ENCODE results near the gene PLIN5. TPM values are rescaled to one million over a fixed set of nuclear protein-coding genes. Genes with fewer than 3 reads are reported as not detected.

PLIN5 gene
- polyA plus RNA-seq, 1 donor from 2014 or later, result 1.3 TPM

DNA sequence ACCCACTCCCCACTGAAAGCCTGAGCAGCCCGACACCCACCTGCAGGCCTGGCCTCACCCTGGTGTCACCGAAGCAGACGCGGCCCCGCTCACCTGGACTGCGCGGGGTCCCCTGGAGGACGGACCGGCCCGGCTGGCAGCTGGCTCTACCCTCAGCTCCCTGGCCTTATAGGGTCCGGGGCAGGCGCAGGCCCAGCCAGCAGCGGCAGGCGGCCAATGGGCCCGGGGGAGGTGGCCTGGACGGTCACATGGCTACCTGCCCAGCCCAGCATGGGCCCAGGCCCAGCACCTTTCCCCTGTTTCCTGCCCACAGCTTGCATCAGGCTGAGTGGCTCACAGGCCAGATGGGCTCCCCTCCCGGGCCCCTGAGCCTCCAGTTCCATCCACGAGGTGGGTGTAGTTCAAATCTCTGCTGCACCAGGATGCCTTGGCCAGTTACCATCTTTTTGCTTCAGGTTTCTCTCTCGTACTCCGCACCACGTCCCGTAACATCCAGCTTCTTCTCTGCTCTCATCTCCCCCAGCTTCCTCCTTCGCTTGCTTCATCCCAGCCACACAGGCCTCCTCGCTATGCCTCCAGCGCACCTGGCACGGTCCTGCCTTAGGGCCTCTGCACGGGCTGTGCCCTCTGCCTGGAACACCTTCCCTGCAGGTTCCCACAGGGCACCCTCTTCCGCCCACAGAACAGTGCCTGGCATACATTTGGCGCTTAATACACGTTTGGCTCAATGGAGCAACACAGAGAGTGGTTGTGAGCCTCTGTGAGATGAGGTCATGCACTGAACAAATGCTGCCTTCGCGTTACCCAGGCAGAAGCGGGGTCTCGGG is 16.5 kb downstream of the PLIN5 start, which contains the start of gene PLIN4:
PLIN4 (minus strand) TSS at position 142 of the 827 bp plus-strand sequence. CDS start 214 bp downstream, outside the sequence.
- no peaks in the 10 kb centered on the region for H3K36me3 ChIP-seq (ENCODE audit: insufficient read depth, low read length)
- H3F3A ChIP-seq (ENCODE audit: insufficient read depth, low read length, poor library complexity, severe bottlenecking), result no peaks in the 10 kb centered on the region
- no peak within 1 kb of the TSS for H3K9ac ChIP-seq (ENCODE audit: low read length)
- H2AFZ ChIP-seq (ENCODE audit: low read depth, low read length), result no peak within 1 kb of the TSS
- TF ChIP-seq, protein P1, sequence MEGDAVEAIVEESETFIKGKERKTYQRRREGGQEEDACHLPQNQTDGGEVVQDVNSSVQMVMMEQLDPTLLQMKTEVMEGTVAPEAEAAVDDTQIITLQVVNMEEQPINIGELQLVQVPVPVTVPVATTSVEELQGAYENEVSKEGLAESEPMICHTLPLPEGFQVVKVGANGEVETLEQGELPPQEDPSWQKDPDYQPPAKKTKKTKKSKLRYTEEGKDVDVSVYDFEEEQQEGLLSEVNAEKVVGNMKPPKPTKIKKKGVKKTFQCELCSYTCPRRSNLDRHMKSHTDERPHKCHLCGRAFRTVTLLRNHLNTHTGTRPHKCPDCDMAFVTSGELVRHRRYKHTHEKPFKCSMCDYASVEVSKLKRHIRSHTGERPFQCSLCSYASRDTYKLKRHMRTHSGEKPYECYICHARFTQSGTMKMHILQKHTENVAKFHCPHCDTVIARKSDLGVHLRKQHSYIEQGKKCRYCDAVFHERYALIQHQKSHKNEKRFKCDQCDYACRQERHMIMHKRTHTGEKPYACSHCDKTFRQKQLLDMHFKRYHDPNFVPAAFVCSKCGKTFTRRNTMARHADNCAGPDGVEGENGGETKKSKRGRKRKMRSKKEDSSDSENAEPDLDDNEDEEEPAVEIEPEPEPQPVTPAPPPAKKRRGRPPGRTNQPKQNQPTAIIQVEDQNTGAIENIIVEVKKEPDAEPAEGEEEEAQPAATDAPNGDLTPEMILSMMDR (IDR thresholded peaks at IDR 0.05; ENCODE audit: poor library complexity, severe bottlenecking), result no peak
- TF ChIP-seq, protein P2, sequence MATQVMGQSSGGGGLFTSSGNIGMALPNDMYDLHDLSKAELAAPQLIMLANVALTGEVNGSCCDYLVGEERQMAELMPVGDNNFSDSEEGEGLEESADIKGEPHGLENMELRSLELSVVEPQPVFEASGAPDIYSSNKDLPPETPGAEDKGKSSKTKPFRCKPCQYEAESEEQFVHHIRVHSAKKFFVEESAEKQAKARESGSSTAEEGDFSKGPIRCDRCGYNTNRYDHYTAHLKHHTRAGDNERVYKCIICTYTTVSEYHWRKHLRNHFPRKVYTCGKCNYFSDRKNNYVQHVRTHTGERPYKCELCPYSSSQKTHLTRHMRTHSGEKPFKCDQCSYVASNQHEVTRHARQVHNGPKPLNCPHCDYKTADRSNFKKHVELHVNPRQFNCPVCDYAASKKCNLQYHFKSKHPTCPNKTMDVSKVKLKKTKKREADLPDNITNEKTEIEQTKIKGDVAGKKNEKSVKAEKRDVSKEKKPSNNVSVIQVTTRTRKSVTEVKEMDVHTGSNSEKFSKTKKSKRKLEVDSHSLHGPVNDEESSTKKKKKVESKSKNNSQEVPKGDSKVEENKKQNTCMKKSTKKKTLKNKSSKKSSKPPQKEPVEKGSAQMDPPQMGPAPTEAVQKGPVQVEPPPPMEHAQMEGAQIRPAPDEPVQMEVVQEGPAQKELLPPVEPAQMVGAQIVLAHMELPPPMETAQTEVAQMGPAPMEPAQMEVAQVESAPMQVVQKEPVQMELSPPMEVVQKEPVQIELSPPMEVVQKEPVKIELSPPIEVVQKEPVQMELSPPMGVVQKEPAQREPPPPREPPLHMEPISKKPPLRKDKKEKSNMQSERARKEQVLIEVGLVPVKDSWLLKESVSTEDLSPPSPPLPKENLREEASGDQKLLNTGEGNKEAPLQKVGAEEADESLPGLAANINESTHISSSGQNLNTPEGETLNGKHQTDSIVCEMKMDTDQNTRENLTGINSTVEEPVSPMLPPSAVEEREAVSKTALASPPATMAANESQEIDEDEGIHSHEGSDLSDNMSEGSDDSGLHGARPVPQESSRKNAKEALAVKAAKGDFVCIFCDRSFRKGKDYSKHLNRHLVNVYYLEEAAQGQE (IDR thresholded peaks at IDR 0.05; ENCODE audit: borderline replicate concordance), result no peak
- TF ChIP-seq POLR2AphosphoS5 (IDR thresholded peaks at IDR 0.05) (no peak), TAF1 (IDR thresholded peaks at IDR 0.05; ENCODE audit: low read depth) (no peak)
- H3K27me3 ChIP-seq (ENCODE audit: insufficient read depth, low read depth, low read length), result no peaks in the 10 kb centered on the region
- H3K4me3 ChIP-seq (ENCODE audit: low read length), result no peak within 1 kb of the TSS
- no peaks in the 10 kb centered on the region for H3K9me2 ChIP-seq (ENCODE audit: insufficient read depth, low read length)
- no peaks in the 10 kb centered on the region for H4K20me1 ChIP-seq (ENCODE audit: insufficient read depth)
- H3K27ac ChIP-seq (ENCODE audit: low read length), result no peak within 1 kb of the TSS
- no peaks in the 10 kb centered on the region for H3K9me3 ChIP-seq (ENCODE audit: low read length)
- no peaks in the 10 kb centered on the region for H3K79me2 ChIP-seq (replicated peaks; ENCODE audit: insufficient read depth, low read length)
- H3K4me2 ChIP-seq (ENCODE audit: low read length), result no peak within 1 kb of the TSS

DNA sequence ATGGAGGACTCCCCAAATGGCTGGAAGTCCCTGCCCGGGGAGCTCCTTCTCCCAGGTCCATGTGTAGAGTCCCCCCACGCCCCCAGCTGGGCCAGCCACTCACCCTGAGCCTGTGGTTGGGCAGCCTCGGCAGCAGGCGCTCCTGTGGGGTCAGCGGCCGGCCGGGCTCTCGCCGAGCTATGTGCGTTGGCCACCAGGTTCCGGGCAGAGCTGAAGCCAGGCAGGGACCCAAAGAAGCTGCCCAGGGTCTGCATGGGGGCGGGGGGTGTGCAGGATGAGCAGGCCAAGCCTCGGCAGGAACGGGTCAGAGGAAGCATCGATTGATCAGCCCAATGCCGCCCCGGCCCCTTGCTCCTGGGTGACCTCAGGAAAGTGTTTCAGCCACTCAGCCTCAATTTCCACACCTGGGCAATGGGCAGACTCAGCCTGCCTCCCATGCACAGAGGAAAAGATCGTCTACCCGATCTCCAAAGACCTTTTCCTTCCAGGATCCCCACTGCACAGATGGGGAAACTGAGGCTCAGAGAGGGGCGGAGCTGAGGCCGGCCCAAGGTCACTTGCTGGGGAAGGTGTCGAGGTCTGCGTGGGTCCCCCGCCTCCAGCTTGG is 17.5 kb downstream of the PLIN5 start:
- TF ChIP-seq MXI1 (conservative IDR thresholded peaks at IDR 0.05; ENCODE audit: poor library complexity, severe bottlenecking) (no peak), RAD21 (conservative IDR thresholded peaks at IDR 0.05) (no peak), SMC3 (conservative IDR thresholded peaks at IDR 0.05; ENCODE audit: poor library complexity) (no peak), TAF1 (IDR thresholded peaks at IDR 0.05; ENCODE audit: low read depth) (no peak), POLR2AphosphoS5 (IDR thresholded peaks at IDR 0.05) (no peak), EP300 (conservative IDR thresholded peaks at IDR 0.05; ENCODE audit: poor library complexity, severe bottlenecking) (no peak), EZH2 (IDR thresholded peaks at IDR 0.05; ENCODE audit: borderline replicate concordance, insufficient read depth, low read length, poor library complexity, severe bottlenecking) (no peak)
- TF ChIP-seq, protein P1 (IDR thresholded peaks at IDR 0.05; ENCODE audit: poor library complexity, severe bottlenecking), result no peak
- TF ChIP-seq, protein P2 (IDR thresholded peaks at IDR 0.05; ENCODE audit: borderline replicate concordance), result no peak
- Histone ChIP-seq H3K79me2 (replicated peaks; ENCODE audit: insufficient read depth, low read length) (no peaks in the 10 kb centered on the region), H3K9me3 (ENCODE audit: low read length) (no peaks in the 10 kb centered on the region), H3K27ac (ENCODE audit: low read length) (no peak overlapping the region), H3K36me3 (ENCODE audit: insufficient read depth, low read length) (no peaks in the 10 kb centered on the region), H3K4me3 (ENCODE audit: low read length) (no peak overlapping the region), H3K27me3 (ENCODE audit: insufficient read depth, low read depth, low read length) (no peaks in the 10 kb centered on the region), H3K4me2 (ENCODE audit: low read length) (no peak overlapping the region), H3F3A (ENCODE audit: insufficient read depth, low read length, poor library complexity, severe bottlenecking) (no peaks in the 10 kb centered on the region), H3K9ac (ENCODE audit: low read length) (no peak overlapping the region), H2AFZ (ENCODE audit: low read depth, low read length) (no peak overlapping the region), H3K9me2 (ENCODE audit: insufficient read depth, low read length) (no peaks in the 10 kb centered on the region), H4K20me1 (ENCODE audit: insufficient read depth) (no peaks in the 10 kb centered on the region)

Measured in neural cell (in vitro differentiated cells).